ENCODE results near the gene FMN2. TPM values are rescaled to one million over a fixed set of nuclear protein-coding genes. Genes with fewer than 3 reads are reported as not detected.
A peak's percentile ranks its signal among the peaks of the same experiment; 100 is the strongest.
"Not testable (repeated sequence)": the region's sequence is repeated elsewhere in the genome, so short reads cannot be mapped to it uniquely, and the experiment has no call there.

The FMN2 gene
- total RNA-seq, 1 donor from 2014 or later, result 150 TPM

DNA sequence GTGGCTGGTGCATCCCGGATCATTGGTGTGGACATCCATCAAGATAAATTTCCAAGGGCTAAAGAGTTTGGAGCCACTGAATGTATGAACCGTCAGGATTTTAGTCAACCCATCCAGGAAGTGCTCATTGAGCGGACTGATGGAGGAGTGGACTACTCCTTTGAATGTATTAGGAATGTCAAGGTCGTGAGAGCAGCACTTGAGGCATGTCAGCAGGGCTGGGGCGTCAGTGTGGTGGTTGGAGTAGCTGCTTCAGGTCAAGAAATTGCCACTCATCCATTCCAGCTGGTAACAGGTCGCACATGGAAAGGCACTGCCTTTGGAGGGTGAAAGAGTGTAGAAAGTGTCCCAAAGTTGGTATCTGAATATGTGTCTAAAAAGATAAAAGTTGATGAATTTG, 79.1 kb downstream of the FMN2 start:
- Mint-ChIP-seq H3K4me3 (ENCODE audit: unreplicated experiment) (no peak overlapping the region), H3K9me3 (ENCODE audit: unreplicated experiment) (peaks cover 9% of the 10 kb centered on the region), H3K36me3 (ENCODE audit: unreplicated experiment) (peaks cover 4% of the 10 kb centered on the region), H3K27me3 (ENCODE audit: unreplicated experiment) (peaks cover 2% of the 10 kb centered on the region), H3K27ac (ENCODE audit: unreplicated experiment) (no peak overlapping the region), H3K4me1 (ENCODE audit: low read depth, unreplicated experiment) (peaks cover 27% of the 10 kb centered on the region)
- no peak for DNase-seq
- TF ChIP-seq, protein P1, sequence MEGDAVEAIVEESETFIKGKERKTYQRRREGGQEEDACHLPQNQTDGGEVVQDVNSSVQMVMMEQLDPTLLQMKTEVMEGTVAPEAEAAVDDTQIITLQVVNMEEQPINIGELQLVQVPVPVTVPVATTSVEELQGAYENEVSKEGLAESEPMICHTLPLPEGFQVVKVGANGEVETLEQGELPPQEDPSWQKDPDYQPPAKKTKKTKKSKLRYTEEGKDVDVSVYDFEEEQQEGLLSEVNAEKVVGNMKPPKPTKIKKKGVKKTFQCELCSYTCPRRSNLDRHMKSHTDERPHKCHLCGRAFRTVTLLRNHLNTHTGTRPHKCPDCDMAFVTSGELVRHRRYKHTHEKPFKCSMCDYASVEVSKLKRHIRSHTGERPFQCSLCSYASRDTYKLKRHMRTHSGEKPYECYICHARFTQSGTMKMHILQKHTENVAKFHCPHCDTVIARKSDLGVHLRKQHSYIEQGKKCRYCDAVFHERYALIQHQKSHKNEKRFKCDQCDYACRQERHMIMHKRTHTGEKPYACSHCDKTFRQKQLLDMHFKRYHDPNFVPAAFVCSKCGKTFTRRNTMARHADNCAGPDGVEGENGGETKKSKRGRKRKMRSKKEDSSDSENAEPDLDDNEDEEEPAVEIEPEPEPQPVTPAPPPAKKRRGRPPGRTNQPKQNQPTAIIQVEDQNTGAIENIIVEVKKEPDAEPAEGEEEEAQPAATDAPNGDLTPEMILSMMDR (IDR thresholded peaks at IDR 0.05; ENCODE audit: partially characterized antibody, unreplicated experiment), result no peak

DNA sequence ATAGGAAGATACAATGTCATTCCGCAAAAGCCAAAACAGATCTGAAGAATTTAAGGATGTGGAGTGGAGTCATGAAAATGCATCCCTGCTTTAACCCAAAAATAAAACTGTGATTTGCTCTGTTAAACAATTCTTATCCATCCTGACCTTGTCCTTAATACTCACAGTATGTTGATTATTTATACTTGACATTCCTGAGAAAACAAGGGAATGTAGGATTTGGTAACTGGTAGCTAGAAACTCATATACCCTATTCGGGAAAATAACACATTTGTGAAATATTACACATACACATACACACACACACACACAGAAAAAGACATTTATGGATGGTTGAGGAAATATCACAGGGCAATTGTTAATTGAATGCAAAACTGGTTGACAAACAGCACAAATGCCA, 80.2 kb downstream of the FMN2 start:
- Mint-ChIP-seq H3K27me3 (ENCODE audit: unreplicated experiment) (peaks cover 2% of the 10 kb centered on the region), H3K4me3 (ENCODE audit: unreplicated experiment) (no peak overlapping the region), H3K9me3 (ENCODE audit: unreplicated experiment) (peaks cover 9% of the 10 kb centered on the region), H3K36me3 (ENCODE audit: unreplicated experiment) (peaks cover 4% of the 10 kb centered on the region), H3K27ac (ENCODE audit: unreplicated experiment) (no peak overlapping the region), H3K4me1 (ENCODE audit: low read depth, unreplicated experiment) (peaks cover 29% of the 10 kb centered on the region)
- TF ChIP-seq, protein P1 (IDR thresholded peaks at IDR 0.05; ENCODE audit: partially characterized antibody, unreplicated experiment), result no peak
- DNase-seq, result no peak

DNA sequence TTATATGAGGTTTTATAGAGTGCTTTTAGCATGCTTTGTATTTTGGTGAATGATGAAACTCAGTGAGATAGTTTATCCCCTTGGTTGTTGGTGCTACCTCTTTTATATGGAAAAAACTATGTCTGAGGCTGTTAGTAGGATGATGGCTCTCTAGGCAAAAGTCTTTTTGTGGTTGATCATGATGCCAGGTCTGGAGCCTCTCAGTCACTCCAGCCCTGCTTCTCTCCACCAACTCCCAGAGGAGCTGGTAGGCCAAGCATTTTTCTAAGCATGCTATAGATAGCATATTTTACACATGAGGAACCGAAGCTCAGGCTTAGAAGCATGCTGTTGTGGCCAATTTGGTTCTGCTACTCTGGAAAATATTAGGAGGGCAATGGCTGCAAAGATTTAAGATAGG, 82.2 kb downstream of the FMN2 start:
- Mint-ChIP-seq H3K4me1 (ENCODE audit: low read depth, unreplicated experiment) (peaks cover 32% of the 10 kb centered on the region), H3K9me3 (ENCODE audit: unreplicated experiment) (peaks cover 10% of the 10 kb centered on the region), H3K27ac (ENCODE audit: unreplicated experiment) (peak overlapping the region; percentile 15), H3K27me3 (ENCODE audit: unreplicated experiment) (peaks cover 2% of the 10 kb centered on the region), H3K4me3 (ENCODE audit: unreplicated experiment) (no peak overlapping the region), H3K36me3 (ENCODE audit: unreplicated experiment) (peaks cover 4% of the 10 kb centered on the region)
- TF ChIP-seq, protein P1 (IDR thresholded peaks at IDR 0.05; ENCODE audit: partially characterized antibody, unreplicated experiment), result no peak
- no peak for DNase-seq

DNA sequence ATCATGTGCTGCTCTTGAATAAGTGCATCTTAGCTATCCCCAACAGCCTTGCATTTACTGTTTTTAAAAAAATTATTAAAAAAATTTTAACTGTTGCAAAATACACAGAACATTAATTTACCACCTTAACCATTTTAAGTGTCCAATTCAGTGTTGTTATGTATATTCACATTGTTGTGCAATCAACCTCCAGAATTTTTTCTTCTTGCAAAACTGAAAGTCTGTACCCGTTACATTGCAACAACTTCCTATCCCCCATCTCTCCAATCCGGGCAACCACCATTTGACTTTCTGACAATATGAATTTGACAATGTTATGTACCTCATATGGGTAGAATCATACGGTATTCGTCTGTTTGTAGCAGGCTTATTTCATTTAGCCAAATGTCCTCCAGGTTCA, 83.1 kb downstream of the FMN2 start:
- H3K36me3 Mint-ChIP-seq (ENCODE audit: unreplicated experiment), result peaks cover 4% of the 10 kb centered on the region
- peaks cover 2% of the 10 kb centered on the region for H3K27me3 Mint-ChIP-seq (ENCODE audit: unreplicated experiment)
- TF ChIP-seq, protein P1 (IDR thresholded peaks at IDR 0.05; ENCODE audit: partially characterized antibody, unreplicated experiment), result no peak

DNA sequence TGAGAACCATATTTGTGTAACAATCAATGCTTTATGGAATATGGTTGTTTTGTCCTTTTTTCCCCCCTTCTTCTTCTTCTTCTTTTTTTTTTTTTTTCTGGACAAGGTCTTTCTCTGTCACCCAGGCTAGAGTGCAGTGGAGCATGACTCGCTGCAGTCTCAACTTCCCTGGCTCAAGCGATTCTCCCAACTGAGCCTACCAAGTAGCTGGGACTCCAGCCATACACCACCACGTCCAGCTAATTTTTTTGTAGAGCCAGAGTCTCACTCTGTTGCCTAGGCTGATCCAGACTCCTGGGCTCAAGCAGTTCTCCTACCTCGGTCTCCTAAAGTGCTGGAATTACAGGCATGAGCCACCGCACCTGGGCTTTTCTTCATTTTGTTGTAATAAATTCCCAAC, 86.7 kb downstream of the FMN2 start:
- no peak for DNase-seq
- H3K36me3 Mint-ChIP-seq (ENCODE audit: unreplicated experiment), result peaks cover 6% of the 10 kb centered on the region
- peaks cover 2% of the 10 kb centered on the region for H3K9me3 Mint-ChIP-seq (ENCODE audit: unreplicated experiment)
- TF ChIP-seq, protein P1 (IDR thresholded peaks at IDR 0.05; ENCODE audit: partially characterized antibody, unreplicated experiment), result no peak
- H3K4me3 Mint-ChIP-seq (ENCODE audit: unreplicated experiment), result no peak overlapping the region
- H3K4me1 Mint-ChIP-seq (ENCODE audit: low read depth, unreplicated experiment), result peaks cover 18% of the 10 kb centered on the region
- H3K27me3 Mint-ChIP-seq (ENCODE audit: unreplicated experiment), result peaks cover 2% of the 10 kb centered on the region
- H3K27ac Mint-ChIP-seq (ENCODE audit: unreplicated experiment), result no peak overlapping the region

More for the DNA sequence above, 83.1 kb downstream of the FMN2 start:
- peaks cover 10% of the 10 kb centered on the region for H3K9me3 Mint-ChIP-seq (ENCODE audit: unreplicated experiment)
- H3K27ac Mint-ChIP-seq (ENCODE audit: unreplicated experiment), result no peak overlapping the region
- no peak for DNase-seq
- peaks cover 33% of the 10 kb centered on the region for H3K4me1 Mint-ChIP-seq (ENCODE audit: low read depth, unreplicated experiment)
- no peak overlapping the region for H3K4me3 Mint-ChIP-seq (ENCODE audit: unreplicated experiment)

DNA sequence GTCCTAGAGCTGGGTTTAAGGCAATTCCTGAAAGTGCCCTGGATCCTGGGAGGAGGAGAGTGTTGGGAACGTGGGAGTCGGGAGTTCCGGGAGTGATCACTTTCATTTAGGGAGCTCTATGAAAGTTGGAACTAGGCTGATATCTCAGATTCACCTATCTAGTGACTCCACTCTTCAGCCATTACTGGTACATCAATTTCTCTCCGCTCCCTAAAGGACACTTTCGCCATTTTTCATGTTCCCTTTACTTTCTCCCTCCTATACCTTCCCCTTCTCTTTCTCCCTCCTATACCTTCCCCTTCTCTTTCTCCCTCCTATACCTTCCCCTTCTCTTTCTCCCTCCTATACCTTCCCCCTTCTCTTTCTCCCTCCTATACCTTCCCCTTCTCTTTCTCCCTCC, 93.0 kb downstream of the FMN2 start:
- DNase-seq; H3K4me3 Mint-ChIP-seq (ENCODE audit: unreplicated experiment); H3K27ac Mint-ChIP-seq (ENCODE audit: unreplicated experiment); H3K27me3 Mint-ChIP-seq (ENCODE audit: unreplicated experiment); H3K9me3 Mint-ChIP-seq (ENCODE audit: unreplicated experiment); H3K36me3 Mint-ChIP-seq (ENCODE audit: unreplicated experiment): not testable (repeated sequence)
- peaks cover 23% of the 10 kb centered on the region for H3K4me1 Mint-ChIP-seq (ENCODE audit: low read depth, unreplicated experiment)
